GM12878 (cell line): ENCODE results near the gene CLEC20A. TPM values are rescaled to one million over a fixed set of nuclear protein-coding genes. Genes with fewer than 3 reads are reported as not detected.

Source experiments
- ATAC-seq: fragments of 200-7000 bp; cut with Tn5 transposase; 3 replicates; pipeline ENCODE4 v1.9.1; 2020; ENCODE audit warnings: mild to moderate bottlenecking, moderate library complexity
- BruUV-seq: library from RNA; stranded (reverse); fragments of 400-500 nt; replicated peaks from 2 replicates; lab custom pipeline; 2021; lab: Mats Ljungman, UMichigan
- CTCF ChIA-PET: fragments of 300-600 bp; sonication (Branson Sonifier 250); formaldehyde crosslinking; extraction: SDS; loops from one replicate; lab custom pipeline; 2021; ENCODE audit warnings: inconsistent platforms; lab: Yijun Ruan, JAX
- POLR2A ChIA-PET: fragments of 350-600 bp; formaldehyde crosslinking; extraction: SDS; loops from one replicate; lab custom pipeline; 2021; ENCODE audit warnings: inconsistent platforms; lab: Charles Lee
- RAD21 ChIA-PET: fragments of 300-600 bp; sonication (Branson Sonifier 250); formaldehyde crosslinking; loops from one replicate; lab custom pipeline; 2023; ENCODE audit warnings: antibody characterized with exemption; ENCODE audit not compliant: unreplicated experiment; lab: Charles Lee
- SMC1A ChIA-PET: fragments of 300-600 bp; sonication (Branson Sonifier 250); formaldehyde crosslinking; loops from one replicate; lab custom pipeline; 2023; ENCODE audit not compliant: unreplicated experiment, uncharacterized antibody; lab: Charles Lee
- DNase-seq: peaks from one replicate; pipeline ENCODE4 v3.0.0-alpha.2; 2011; ENCODE audit warnings: low read depth, low spot score
- FAIRE-seq: peaks from 3 replicates; lab custom pipeline; 2011; peaks lifted over from hg19 to GRCh38; lab: Jason Lieb, UNC
- H2AFZ ChIP-seq: 2 replicates; pipeline ENCODE4 v1.6.0; 2011; ENCODE audit warnings: low read depth, low read length, control low read depth; ENCODE audit not compliant: control insufficient read depth
- H3K27ac ChIP-seq: 2 replicates; pipeline ENCODE4 v1.5.1; 2011; ENCODE audit warnings: control low read depth; ENCODE audit not compliant: control insufficient read depth, insufficient read depth
- H3K27me3 ChIP-seq, 2 experiments: replicated peaks in 1 of 2; 2 replicates each; pipeline versions ENCODE4 v1.6.0 to v1.6.1; 2011; ENCODE audit warnings: low read length in 1 of 2; ENCODE audit not compliant: control insufficient read depth in 2 of 2, insufficient read depth in 2 of 2
- H3K36me3 ChIP-seq, 2 experiments: 2 replicates each; pipeline ENCODE4 v1.5.1; 2011; ENCODE audit warnings: low read length in 1 of 2; ENCODE audit not compliant: control insufficient read depth in 2 of 2, insufficient read depth in 2 of 2
- H3K4me1 ChIP-seq: 2 replicates; pipeline ENCODE4 v1.6.1; 2011; ENCODE audit warnings: mild to moderate bottlenecking, low read length, moderate library complexity, mixed read lengths; ENCODE audit not compliant: control insufficient read depth, insufficient read depth
- H3K4me2 ChIP-seq: 2 replicates; pipeline ENCODE4 v1.6.0; 2011; ENCODE audit warnings: control low read depth; ENCODE audit not compliant: control insufficient read depth, insufficient read depth
- H3K4me3 ChIP-seq: fragments of 200-600 bp; sonication (generic); 2 replicates; pipeline ENCODE4 v1.5.1; 2016
- H3K79me2 ChIP-seq: 2 replicates; pipeline ENCODE4 v1.6.0; 2011; ENCODE audit warnings: low read length; ENCODE audit not compliant: control insufficient read depth, insufficient read depth
- H3K9ac ChIP-seq: 2 replicates; pipeline ENCODE4 v1.8.0; 2011; ENCODE audit warnings: low read length, control low read depth, mixed read lengths; ENCODE audit not compliant: control insufficient read depth, insufficient read depth
- H3K9me3 ChIP-seq: replicated peaks from 3 replicates; pipeline ENCODE4 v1.5.1; 2011; ENCODE audit warnings: mild to moderate bottlenecking, low read length; ENCODE audit not compliant: control insufficient read depth, insufficient read depth
- H4K20me1 ChIP-seq: 2 replicates; pipeline ENCODE4 v1.6.0; 2011; ENCODE audit not compliant: control insufficient read depth, insufficient read depth
- HDGF ChIP-seq: fragments of 450-650 bp; IDR thresholded peaks from 2 replicates; pipeline ENCODE4 v1.6.1; 2016; ENCODE audit warnings: antibody characterized with exemption
- WGBS: methylation state at CpG from one replicate; pipeline ENCODE4 v1.1.6; 2016; ENCODE audit warnings: low lambda C conversion rate; ENCODE audit not compliant: insufficient replicate concordance, insufficient coverage; ENCODE audit errors: missing lambda C conversion rate; 5-methylcytosine and 5-hydroxymethylcytosine counted together
- in situ Hi-C: fragments of 300-500 bp; cut with MboI; formaldehyde crosslinking; loops from 9 replicates; pipeline ENCODE4 v1.14.3; 2018; ENCODE audit warnings: mixed read lengths
- intact Hi-C: fragments of 100-400 bp; cut with micrococcal nuclease; formaldehyde crosslinking; loops from one replicate; pipeline ENCODE4 v1.14.2; 2022; ENCODE audit not compliant: unreplicated experiment
- polyA plus RNA-seq, 11 experiments: library from polyadenylated mRNA; depleted of rRNA in 4 of 11; unstranded in 6 of 11; stranded (reverse) in 5 of 11; fragments of >200 nt; fragmentation: Nextera tagmentation in 4 of 11; fragmentation: Illumina TruSeq in 1 of 11; extraction: Ambion mirVana in 4 of 11; extraction: Trizol in 1 of 11; gene quantifications; 1 replicate in 1 of 11; 2 replicates in 10 of 11; pipeline versions ENCODE4 v1.2.1 to v1.2.3, GENCODE V29; 2011 to 2016; ENCODE audit warnings: inconsistent platforms in 2 of 11, missing spikeins in 2 of 11, low read depth in 1 of 11
- total RNA-seq, 4 experiments: library from RNA; depleted of rRNA in 3 of 4; stranded (reverse); fragments of >200 nt in 3 of 4; fragmentation: Illumina TruSeq in 1 of 4; extraction: Trizol in 1 of 4; gene quantifications; 2 replicates each; pipeline versions ENCODE4 v1.2.1 to v1.2.3, GENCODE V29; 2013 to 2021
- TF ChIP-seq, protein P1 (sequence below): fragments of 450-650 bp; IDR thresholded peaks from 2 replicates; pipeline ENCODE4 v1.6.1; 2014; ENCODE audit warnings: mild to moderate bottlenecking
- TF ChIP-seq, protein P2 (sequence below): fragments of 450-650 bp; IDR thresholded peaks from 2 replicates; pipeline ENCODE4 v1.6.1; 2017; ENCODE audit warnings: mild to moderate bottlenecking, low read depth, inconsistent platforms; ENCODE audit not compliant: poor library complexity, severe bottlenecking

CLEC20A gene
- total and polyA plus RNA-seq, 10 of the 15 experiments (the other 5 are each of a cell fraction or from before 2014, with no cell fraction given): not detected

- no TSS peak for BruUV-seq
- no peaks in the 10 kb centered on the region for H3K4me1 ChIP-seq
- H4K20me1 ChIP-seq: no peaks in the 10 kb centered on the region
- H3K79me2 ChIP-seq: no peaks in the 10 kb centered on the region
- WGBS: 46% methylated on average over 6 of the region's 6 CpGs
- intact Hi-C loops: no loop called here
- SMC1A ChIA-PET: interaction anchor here (1.1 to 7.4 kb wide), 2 partner anchors 20 to 194 kb away, joined by 3 to 73 read pairs; no protein-coding TSS in a partner anchor
- CTCF ChIA-PET: interaction anchor here (1.3 to 11.2 kb wide), 4 partner anchors 34 to 207 kb away, joined by 3 to 187 read pairs (median 12); no protein-coding TSS in a partner anchor
- DNase-seq: no peak
- RAD21 ChIA-PET: interaction anchor here (1.0 to 1.5 kb wide), 2 partner anchors 146 to 196 kb away, joined by 3 to 5 read pairs; no protein-coding TSS in a partner anchor
- TF ChIP-seq, protein P1, sequence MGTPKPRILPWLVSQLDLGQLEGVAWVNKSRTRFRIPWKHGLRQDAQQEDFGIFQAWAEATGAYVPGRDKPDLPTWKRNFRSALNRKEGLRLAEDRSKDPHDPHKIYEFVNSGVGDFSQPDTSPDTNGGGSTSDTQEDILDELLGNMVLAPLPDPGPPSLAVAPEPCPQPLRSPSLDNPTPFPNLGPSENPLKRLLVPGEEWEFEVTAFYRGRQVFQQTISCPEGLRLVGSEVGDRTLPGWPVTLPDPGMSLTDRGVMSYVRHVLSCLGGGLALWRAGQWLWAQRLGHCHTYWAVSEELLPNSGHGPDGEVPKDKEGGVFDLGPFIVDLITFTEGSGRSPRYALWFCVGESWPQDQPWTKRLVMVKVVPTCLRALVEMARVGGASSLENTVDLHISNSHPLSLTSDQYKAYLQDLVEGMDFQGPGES: no peak
- no peak for TF ChIP-seq HDGF
- TF ChIP-seq, protein P2, sequence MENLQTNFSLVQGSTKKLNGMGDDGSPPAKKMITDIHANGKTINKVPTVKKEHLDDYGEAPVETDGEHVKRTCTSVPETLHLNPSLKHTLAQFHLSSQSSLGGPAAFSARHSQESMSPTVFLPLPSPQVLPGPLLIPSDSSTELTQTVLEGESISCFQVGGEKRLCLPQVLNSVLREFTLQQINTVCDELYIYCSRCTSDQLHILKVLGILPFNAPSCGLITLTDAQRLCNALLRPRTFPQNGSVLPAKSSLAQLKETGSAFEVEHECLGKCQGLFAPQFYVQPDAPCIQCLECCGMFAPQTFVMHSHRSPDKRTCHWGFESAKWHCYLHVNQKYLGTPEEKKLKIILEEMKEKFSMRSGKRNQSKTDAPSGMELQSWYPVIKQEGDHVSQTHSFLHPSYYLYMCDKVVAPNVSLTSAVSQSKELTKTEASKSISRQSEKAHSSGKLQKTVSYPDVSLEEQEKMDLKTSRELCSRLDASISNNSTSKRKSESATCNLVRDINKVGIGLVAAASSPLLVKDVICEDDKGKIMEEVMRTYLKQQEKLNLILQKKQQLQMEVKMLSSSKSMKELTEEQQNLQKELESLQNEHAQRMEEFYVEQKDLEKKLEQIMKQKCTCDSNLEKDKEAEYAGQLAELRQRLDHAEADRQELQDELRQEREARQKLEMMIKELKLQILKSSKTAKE: no peak
- TF ChIP-seq, all 136 proteins: peak for 0
- no peaks in the 10 kb centered on the region for H3K27me3 ChIP-seq
- no peak overlapping the region for H3K9ac ChIP-seq
- no peak overlapping the region for H3K27ac ChIP-seq
- in situ Hi-C loops: no loop called here
- no peaks in the 10 kb centered on the region for H3K9me3 ChIP-seq
- no peak overlapping the region for H3K4me2 ChIP-seq
- ATAC-seq: no peak
- POLR2A ChIA-PET: no interaction called here
- no peak overlapping the region for H2AFZ ChIP-seq
- H3K36me3 ChIP-seq: no peaks in the 10 kb centered on the region
- FAIRE-seq: no peak
- no peak overlapping the region for H3K4me3 ChIP-seq
Observed at GRCh38 chr1:178506669-178507068, 9.9 kb upstream of the CLEC20A start.
